Dendritic cell treated with granulocyte-macrophage colony-stimulating factor and Interleukin-4, amounts not matched to agents 40 ng/mL and 50 ng/mL, for 4 days (primary cell): ENCODE measurements around the gene HLCS.

ENCODE experiments used
- H3K27ac Mint-ChIP-seq: one replicate; pipeline ENCODE4 v1.8.0; 2022; ENCODE audit warnings: mild to moderate bottlenecking, mixed read lengths
- H3K27me3 Mint-ChIP-seq: one replicate; pipeline ENCODE4 v1.8.0; 2022; ENCODE audit warnings: mild to moderate bottlenecking, mixed read lengths
- H3K36me3 Mint-ChIP-seq: one replicate; pipeline ENCODE4 v1.8.0; 2022; ENCODE audit warnings: low read depth, mixed read lengths
- H3K4me1 Mint-ChIP-seq: one replicate; pipeline ENCODE4 v1.8.0; 2022; ENCODE audit warnings: low read depth, mixed read lengths
- H3K4me3 Mint-ChIP-seq: one replicate; pipeline ENCODE4 v1.8.0; 2022; ENCODE audit warnings: mild to moderate bottlenecking, moderate library complexity, mixed read lengths
- H3K9me3 Mint-ChIP-seq: one replicate; pipeline ENCODE4 v1.8.0; 2022; ENCODE audit warnings: mixed read lengths
- intact Hi-C: fragments of 100-400 bp; cut with micrococcal nuclease; formaldehyde crosslinking; loops from one replicate; pipeline ENCODE4 v1.15.0; 2022

The HLCS gene

GRCh38 chr21:36807422-36807928, 159.0 kb downstream of the HLCS start:
- H3K4me3 Mint-ChIP-seq = no peak overlapping the region
- intact Hi-C loops = no loop called here
- H3K27ac Mint-ChIP-seq = no peak overlapping the region
- no peaks in the 10 kb centered on the region for H3K9me3 Mint-ChIP-seq
- no peaks in the 10 kb centered on the region for H3K36me3 Mint-ChIP-seq
- H3K27me3 Mint-ChIP-seq = no peaks in the 10 kb centered on the region
- no peaks in the 10 kb centered on the region for H3K4me1 Mint-ChIP-seq

- H3K27ac Mint-ChIP-seq = no peak overlapping the region
- intact Hi-C loops = no loop called here
- no peaks in the 10 kb centered on the region for H3K27me3 Mint-ChIP-seq
- H3K9me3 Mint-ChIP-seq = no peaks in the 10 kb centered on the region
- no peaks in the 10 kb centered on the region for H3K36me3 Mint-ChIP-seq
- no peak overlapping the region for H3K4me3 Mint-ChIP-seq
- no peaks in the 10 kb centered on the region for H3K4me1 Mint-ChIP-seq
These were observed 160.4 kb downstream of the HLCS start for GRCh38 chr21:36806103-36806502.

GRCh38 chr21:36804874-36805611, 161.4 kb downstream of the HLCS start:
- Mint-ChIP-seq H3K9me3 (no peaks in the 10 kb centered on the region), H3K4me1 (no peaks in the 10 kb centered on the region), H3K27me3 (no peaks in the 10 kb centered on the region), H3K4me3 (no peak overlapping the region), H3K36me3 (no peaks in the 10 kb centered on the region), H3K27ac (no peak overlapping the region)
- intact Hi-C loops = no loop called here

- Mint-ChIP-seq H3K9me3 (peaks cover 7% of the 10 kb centered on the region), H3K27me3 (no peaks in the 10 kb centered on the region), H3K36me3 (no peaks in the 10 kb centered on the region), H3K4me3 (no peak overlapping the region), H3K4me1 (no peaks in the 10 kb centered on the region), H3K27ac (no peak overlapping the region)
- intact Hi-C loops = no loop called here
These were observed 162.5 kb downstream of the HLCS start for GRCh38 chr21:36803816-36804439.

- intact Hi-C loops = no loop called here
- H3K4me1 Mint-ChIP-seq = no peaks in the 10 kb centered on the region
- H3K27ac Mint-ChIP-seq = no peak overlapping the region
- H3K9me3 Mint-ChIP-seq = peaks cover 13% of the 10 kb centered on the region
- no peaks in the 10 kb centered on the region for H3K27me3 Mint-ChIP-seq
- H3K4me3 Mint-ChIP-seq = no peak overlapping the region
- no peaks in the 10 kb centered on the region for H3K36me3 Mint-ChIP-seq
These were observed 163.3 kb downstream of the HLCS start for GRCh38 chr21:36803051-36803645.

GRCh38 chr21:36800734-36801133, 165.7 kb downstream of the HLCS start:
- Mint-ChIP-seq H3K9me3 (peaks cover 28% of the 10 kb centered on the region), H3K36me3 (no peaks in the 10 kb centered on the region), H3K27me3 (no peaks in the 10 kb centered on the region), H3K27ac (no peak overlapping the region), H3K4me1 (no peaks in the 10 kb centered on the region), H3K4me3 (no peak overlapping the region)
- intact Hi-C loops = no loop called here

GRCh38 chr21:36799869-36800268, 166.6 kb downstream of the HLCS start:
- Mint-ChIP-seq H3K9me3 (peaks cover 32% of the 10 kb centered on the region), H3K4me3 (no peak overlapping the region), H3K27me3 (no peaks in the 10 kb centered on the region), H3K4me1 (no peaks in the 10 kb centered on the region), H3K27ac (no peak overlapping the region), H3K36me3 (no peaks in the 10 kb centered on the region)
- intact Hi-C loops = no loop called here

GRCh38 chr21:36798491-36798890, 168.0 kb downstream of the HLCS start:
- Mint-ChIP-seq H3K4me1 (no peaks in the 10 kb centered on the region), H3K27me3 (no peaks in the 10 kb centered on the region), H3K36me3 (no peaks in the 10 kb centered on the region), H3K4me3 (no peak overlapping the region), H3K27ac (no peak overlapping the region), H3K9me3 (peaks cover 42% of the 10 kb centered on the region)
- intact Hi-C loops = no loop called here

- Mint-ChIP-seq H3K27me3 (no peaks in the 10 kb centered on the region), H3K36me3 (no peaks in the 10 kb centered on the region), H3K4me3 (no peak overlapping the region), H3K9me3 (peaks cover 42% of the 10 kb centered on the region), H3K27ac (no peak overlapping the region), H3K4me1 (no peaks in the 10 kb centered on the region)
- intact Hi-C loops = no loop called here
These were observed 170.4 kb downstream of the HLCS start for GRCh38 chr21:36796070-36796469.

GRCh38 chr21:36792505-36792967, 173.9 kb downstream of the HLCS start:
- Mint-ChIP-seq H3K4me1 (peaks cover 12% of the 10 kb centered on the region), H3K4me3 (no peak overlapping the region), H3K27ac (no peak overlapping the region), H3K27me3 (no peaks in the 10 kb centered on the region), H3K9me3 (peaks cover 23% of the 10 kb centered on the region), H3K36me3 (no peaks in the 10 kb centered on the region)
- intact Hi-C loops = no loop called here

GRCh38 chr21:36791695-36792470, 174.6 kb downstream of the HLCS start:
- no peak overlapping the region for H3K27ac Mint-ChIP-seq
- peaks cover 19% of the 10 kb centered on the region for H3K9me3 Mint-ChIP-seq
- H3K36me3 Mint-ChIP-seq = no peaks in the 10 kb centered on the region
- no peak overlapping the region for H3K4me3 Mint-ChIP-seq
- intact Hi-C loops = no loop called here
- no peaks in the 10 kb centered on the region for H3K27me3 Mint-ChIP-seq
- H3K4me1 Mint-ChIP-seq = peaks cover 12% of the 10 kb centered on the region

- no peak overlapping the region for H3K27ac Mint-ChIP-seq
- peaks cover 14% of the 10 kb centered on the region for H3K9me3 Mint-ChIP-seq
- no peak overlapping the region for H3K4me3 Mint-ChIP-seq
- no peaks in the 10 kb centered on the region for H3K27me3 Mint-ChIP-seq
- peaks cover 12% of the 10 kb centered on the region for H3K4me1 Mint-ChIP-seq
- intact Hi-C loops = no loop called here
- no peaks in the 10 kb centered on the region for H3K36me3 Mint-ChIP-seq
These were observed 175.3 kb downstream of the HLCS start for GRCh38 chr21:36791180-36791579.

- Mint-ChIP-seq H3K9me3 (peaks cover 14% of the 10 kb centered on the region), H3K27ac (no peak overlapping the region), H3K4me3 (no peak overlapping the region), H3K27me3 (no peaks in the 10 kb centered on the region), H3K36me3 (no peaks in the 10 kb centered on the region), H3K4me1 (peaks cover 12% of the 10 kb centered on the region)
- intact Hi-C loops = no loop called here
These were observed 175.9 kb downstream of the HLCS start for GRCh38 chr21:36790616-36791015.
